ENCODE data around the gene PRR7. TPM values are rescaled to one million over a fixed set of nuclear protein-coding genes. Genes with fewer than 3 reads are reported as not detected.

PRR7 gene
- polyA plus RNA-seq, 6 donors from 2014 or later = 16.2 to 39.5 (median 25.7) TPM

DNA sequence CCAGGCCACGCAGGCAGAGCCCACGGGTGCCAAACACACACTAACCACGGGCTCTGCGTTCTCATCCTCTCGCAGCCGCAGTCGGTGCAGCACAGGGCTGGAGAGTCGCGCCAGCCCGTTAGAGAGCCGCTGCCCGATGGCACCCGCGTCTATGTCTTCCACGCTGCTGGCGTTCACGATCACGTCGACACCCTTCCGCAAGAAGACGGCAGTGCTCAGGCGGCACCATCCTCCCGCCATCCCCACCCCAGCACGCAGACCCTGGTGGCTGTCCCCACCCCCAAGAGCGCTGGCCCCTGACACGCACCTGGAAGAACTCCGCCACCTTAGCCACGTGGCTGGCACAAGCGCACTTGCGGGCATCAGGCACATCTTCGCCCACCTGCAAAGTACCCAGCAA lies 20.8 kb downstream of the PRR7 start:
- no peak for ATAC-seq (ENCODE audit: low read depth in 2 of 2)
- peaks cover 0 to 14% (median 7%) of the 10 kb centered on the region in 3 donors for H3K27me3 Mint-ChIP-seq
- no peak overlapping the region for H3K27ac Mint-ChIP-seq
- DNase-seq = no peak
- no peaks in the 10 kb centered on the region for H3K36me3 Mint-ChIP-seq
- no peaks in the 10 kb centered on the region for H3K9me3 Mint-ChIP-seq
- peaks cover 2 to 11% (median 3%) of the 10 kb centered on the region in 3 donors for H3K4me1 Mint-ChIP-seq
- H3K4me3 Mint-ChIP-seq = peak overlapping the region in 1 of 8 donors; percentile 18

DNA sequence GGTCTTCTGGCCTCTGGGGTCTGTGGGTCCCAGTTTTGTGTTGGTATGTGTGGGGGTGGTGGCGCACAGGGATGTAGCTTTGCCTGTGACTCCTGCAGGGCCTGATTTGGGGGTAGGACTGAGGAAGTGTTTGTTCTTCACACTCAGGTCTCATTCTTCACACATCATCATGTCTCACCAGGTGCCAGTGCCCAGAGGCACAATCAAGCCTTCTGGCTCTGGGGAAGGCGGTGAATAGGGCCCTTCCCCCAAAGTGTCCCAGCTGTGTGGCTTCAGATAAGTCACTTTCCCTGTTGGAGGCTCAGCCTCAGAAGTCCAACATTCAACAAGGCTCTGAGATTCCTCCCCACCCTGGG lies 21.7 kb downstream of the PRR7 start:
- Mint-ChIP-seq H3K36me3 (no peaks in the 10 kb centered on the region), H3K4me3 (no peak overlapping the region), H3K27me3 (peaks cover 0 to 14% (median 7%) of the 10 kb centered on the region in 3 donors), H3K9me3 (no peaks in the 10 kb centered on the region), H3K27ac (peak overlapping the region in 1 of 6 donors; percentile 18), H3K4me1 (peaks cover 0 to 8% (median 3%) of the 10 kb centered on the region in 3 donors)
- DNase-seq (no peak), ATAC-seq (ENCODE audit: low read depth in 2 of 2) (no peak)

DNA sequence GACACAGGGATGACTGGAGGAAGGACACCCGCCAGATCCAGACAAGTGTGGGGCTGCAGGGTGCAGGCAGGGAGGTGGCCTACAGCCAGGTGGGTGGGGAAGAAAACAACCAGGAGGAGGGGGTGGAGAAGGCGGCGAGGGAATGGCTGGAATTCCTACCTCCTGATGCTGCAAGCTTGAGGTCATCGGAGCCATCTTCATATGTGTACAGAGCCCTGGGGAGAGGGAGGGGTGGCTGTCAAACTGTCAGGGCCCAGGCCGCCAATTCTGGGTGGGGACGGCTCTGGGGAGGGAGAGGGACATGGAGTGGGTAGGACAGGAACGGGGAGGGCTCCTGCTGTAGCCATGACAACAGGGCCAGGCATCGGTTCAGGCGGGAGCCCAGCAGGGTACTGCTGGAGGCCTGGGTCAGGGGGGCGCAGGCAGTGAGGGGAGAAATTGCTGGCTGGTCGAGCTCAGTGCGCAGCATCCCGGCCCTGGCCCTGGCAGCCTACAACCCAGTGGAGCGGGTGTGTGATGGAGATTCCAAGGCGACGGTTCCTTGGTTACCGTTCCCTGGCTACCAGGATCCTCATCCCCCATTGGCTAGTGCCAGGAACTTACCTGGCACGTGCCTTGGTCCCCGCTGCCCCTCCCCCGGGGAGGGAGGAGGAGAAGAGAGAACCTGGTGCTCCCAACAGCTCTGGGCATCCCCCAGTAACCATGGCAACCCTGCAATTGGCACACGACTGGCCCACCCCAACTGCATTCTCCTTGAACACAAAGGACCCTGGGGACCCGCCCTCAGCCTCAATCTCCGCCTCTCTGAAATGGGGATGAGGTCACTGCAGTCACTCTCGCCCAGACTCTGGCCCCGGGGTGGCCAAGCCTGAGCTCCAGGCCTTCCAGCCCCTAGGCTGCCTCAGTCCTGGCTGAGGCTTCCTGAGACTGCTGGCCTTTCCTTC lies 22.3 kb downstream of the PRR7 start:
- H3K4me3 Mint-ChIP-seq = peak overlapping the region in 1 of 8 donors; percentile 56
- H3K27ac Mint-ChIP-seq = peak overlapping the region in 1 of 6 donors; percentile 18

DNA sequence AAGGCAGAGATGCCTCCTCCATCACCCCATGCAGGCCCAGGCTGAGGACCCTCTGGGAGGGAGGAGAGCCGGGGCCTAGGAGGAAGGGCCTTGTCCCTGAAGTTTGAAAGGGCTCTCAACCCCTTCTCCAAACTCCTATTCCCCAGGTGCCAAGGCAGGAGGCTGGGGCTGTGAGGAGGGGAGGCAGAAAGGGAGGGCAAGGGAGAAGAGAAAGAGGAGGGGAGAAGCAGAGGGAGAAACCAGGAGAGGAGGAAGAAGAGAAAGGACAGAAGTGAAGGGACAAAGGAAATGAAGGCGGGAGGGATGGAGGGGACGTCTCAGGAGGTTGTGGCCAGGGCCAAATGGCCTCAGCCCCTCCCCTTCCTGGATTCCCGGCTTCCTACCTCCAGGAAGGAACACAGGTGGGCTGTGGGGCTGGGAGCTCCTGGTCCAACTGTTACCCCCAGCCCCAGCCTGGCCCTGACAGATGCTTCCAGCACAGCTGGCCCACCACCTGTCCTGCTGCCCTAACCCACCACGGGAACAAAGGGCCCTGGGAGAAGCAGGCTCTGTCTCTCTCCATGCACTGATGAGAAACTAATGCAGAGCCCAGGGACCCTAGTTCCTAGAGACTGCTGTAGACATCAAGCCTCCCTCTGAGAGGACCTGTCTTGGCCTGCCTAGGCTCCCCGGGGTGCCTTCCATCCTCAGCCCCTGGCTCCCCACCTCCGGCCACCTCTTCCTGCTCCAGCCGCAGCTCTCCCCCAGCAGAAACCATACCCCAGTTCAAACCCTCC lies 23.3 kb downstream of the PRR7 start:
- Mint-ChIP-seq H3K27me3 (peaks cover 0 to 24% (median 16%) of the 10 kb centered on the region in 3 donors), H3K27ac (no peak overlapping the region), H3K4me1 (peaks cover 6 to 20% (median 12%) of the 10 kb centered on the region in 3 donors), H3K4me3 (peak overlapping the region in 2 of 8 donors; percentile 25 to 54), H3K36me3 (no peaks in the 10 kb centered on the region), H3K9me3 (no peaks in the 10 kb centered on the region)
- no peak for ATAC-seq (ENCODE audit: low read depth in 2 of 2)
- no peak for DNase-seq

More for the DNA sequence above, 22.3 kb downstream of the PRR7 start:
- Mint-ChIP-seq H3K27me3 (peaks cover 0 to 17% (median 10%) of the 10 kb centered on the region in 3 donors), H3K4me1 (peaks cover 2 to 11% (median 6%) of the 10 kb centered on the region in 3 donors), H3K36me3 (no peaks in the 10 kb centered on the region), H3K9me3 (no peaks in the 10 kb centered on the region)
- DNase-seq = no peak
- ATAC-seq (ENCODE audit: low read depth in 2 of 2) = no peak

DNA sequence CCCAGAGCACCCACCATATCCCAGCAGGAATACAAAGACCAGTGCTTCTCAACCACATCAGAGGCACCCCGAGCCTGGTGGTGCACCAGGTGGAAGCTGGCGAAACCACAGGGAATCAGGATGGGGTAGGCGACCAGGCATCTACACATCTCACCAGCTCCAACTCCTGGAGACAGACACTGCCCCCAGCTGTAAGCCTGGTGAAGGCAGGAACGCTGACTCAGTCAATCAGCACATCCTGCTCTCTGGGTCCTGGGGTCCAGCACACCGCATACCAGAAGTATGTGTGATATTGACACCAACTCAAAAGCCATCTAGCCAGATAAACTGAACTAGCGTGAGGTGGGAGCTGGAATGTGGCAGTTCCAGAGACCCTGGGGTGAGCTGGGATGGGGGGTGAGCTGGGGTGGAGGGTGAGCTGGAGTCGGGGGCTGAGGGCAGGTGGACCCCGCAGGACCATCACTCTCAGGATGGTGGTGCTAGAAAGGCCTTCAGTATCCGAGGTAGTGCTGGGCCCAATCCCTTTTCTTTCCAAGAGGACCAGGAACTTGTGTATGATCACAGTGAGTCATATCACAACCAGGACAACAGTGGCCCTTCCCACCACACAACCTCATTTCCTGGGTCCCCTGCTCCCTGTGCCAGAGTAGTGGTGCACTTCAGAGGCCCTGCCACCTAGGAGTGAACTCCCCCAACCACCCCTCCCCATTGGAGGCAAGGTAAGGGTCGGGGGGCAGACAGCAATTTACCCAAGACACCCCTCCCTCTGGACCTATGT lies 24.3 kb downstream of the PRR7 start:
- H3K9me3 Mint-ChIP-seq = no peaks in the 10 kb centered on the region
- no peaks in the 10 kb centered on the region for H3K36me3 Mint-ChIP-seq
- peaks cover 12 to 28% (median 19%) of the 10 kb centered on the region in 3 donors for H3K4me1 Mint-ChIP-seq
- peak overlapping the region in 1 of 6 donors; percentile 27 for H3K27ac Mint-ChIP-seq
- DNase-seq (no peak), ATAC-seq (ENCODE audit: low read depth in 2 of 2) (no peak)
- H3K4me3 Mint-ChIP-seq = peak overlapping the region in 5 of 8 donors; percentile 25 to 67 (median 53)
- H3K27me3 Mint-ChIP-seq = peaks cover 0 to 24% (median 16%) of the 10 kb centered on the region in 3 donors

DNA sequence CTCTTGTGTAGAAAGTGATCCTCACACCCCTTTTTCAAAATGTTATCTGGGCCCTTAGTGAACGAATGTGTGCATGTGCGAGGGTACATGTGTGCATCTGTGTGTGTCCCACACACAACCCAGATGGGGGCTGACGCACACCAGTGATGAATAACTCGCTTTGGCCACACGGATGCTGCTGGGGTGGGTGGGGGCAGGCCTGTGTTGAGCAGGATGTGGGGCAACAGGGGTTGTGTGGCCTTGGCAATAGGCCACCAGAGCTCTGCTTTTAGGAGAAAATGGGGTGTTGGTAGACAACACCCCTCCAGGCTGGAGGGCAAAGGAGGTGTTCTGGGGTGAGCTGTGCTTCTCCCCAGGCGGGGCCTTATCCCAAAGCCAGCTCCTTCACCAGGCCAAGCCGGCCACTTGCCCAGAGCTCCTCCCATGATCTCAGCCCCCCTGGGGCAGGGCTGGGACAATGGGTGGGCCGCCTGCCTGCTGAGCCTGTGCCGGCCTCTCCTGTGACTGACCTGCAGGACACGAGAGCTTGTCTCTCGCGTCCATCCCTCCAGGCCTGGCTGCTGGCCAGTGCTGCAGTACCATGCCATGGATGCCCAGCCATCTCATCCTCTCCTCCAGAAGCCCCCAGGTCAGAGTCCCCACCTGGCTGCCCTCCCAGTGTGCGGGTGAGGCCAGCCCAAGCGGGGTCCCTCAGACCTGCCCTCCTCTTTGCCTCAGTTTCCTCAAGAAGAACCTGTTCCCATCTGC lies 25.2 kb downstream of the PRR7 start:
- no peak for DNase-seq
- no peak for ATAC-seq (ENCODE audit: low read depth in 2 of 2)
- H3K27me3 Mint-ChIP-seq = peaks cover 0 to 24% (median 16%) of the 10 kb centered on the region in 3 donors
- H3K27ac Mint-ChIP-seq = no peak overlapping the region
- peaks cover 16 to 28% (median 23%) of the 10 kb centered on the region in 3 donors for H3K4me1 Mint-ChIP-seq
- H3K9me3 Mint-ChIP-seq = no peaks in the 10 kb centered on the region
- no peaks in the 10 kb centered on the region for H3K36me3 Mint-ChIP-seq
- peak overlapping the region; percentile 12 to 88 (median 68) for H3K4me3 Mint-ChIP-seq

DNA sequence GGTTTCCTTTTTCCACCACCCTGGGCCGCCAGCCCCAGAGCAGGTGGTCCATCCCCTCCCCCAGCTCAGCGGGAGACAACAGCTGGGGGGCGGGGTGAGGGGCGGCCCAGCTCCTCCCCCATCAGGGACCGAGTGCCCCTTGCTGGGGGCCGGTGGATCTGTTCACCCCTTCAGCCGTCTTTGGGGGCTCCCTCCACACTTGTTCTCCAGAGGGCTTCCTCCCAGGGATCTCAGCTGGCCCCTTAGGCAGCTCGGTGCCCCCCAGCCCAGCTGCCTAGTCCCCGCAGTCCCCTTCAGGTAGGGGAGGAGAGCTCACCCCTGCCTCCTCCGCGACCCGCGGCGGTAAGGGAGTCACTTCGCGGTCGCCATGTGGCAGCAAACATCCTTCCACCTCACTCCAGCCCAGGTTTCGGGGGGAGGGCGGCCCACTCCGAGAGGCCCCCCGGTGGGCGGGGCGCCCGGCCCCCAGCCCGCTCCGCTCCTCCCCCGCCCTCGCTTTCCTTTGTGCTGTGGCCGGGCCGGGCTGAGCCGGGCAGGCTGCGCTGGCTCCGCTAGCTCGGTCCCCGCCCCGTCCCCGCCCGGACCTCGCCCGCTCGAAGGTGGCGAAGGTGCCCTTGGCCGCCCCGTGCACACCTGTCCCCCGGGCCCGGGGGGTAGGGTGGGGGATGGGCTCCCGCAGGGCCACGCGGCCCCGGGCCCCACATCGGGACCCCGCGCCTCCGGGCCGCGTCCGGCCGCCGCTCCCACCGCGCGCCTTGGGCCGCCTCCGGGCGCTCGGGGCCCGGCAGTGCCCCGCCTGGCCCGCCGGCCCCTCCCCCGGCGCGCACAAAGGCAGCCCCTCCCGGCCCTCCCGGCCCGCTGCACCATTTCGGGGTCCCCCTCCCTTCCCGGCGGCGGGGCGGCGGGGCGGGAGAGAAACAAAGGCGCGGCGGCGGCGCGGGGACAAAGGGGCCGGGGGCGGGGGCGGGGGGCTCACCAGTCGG lies 26.1 kb downstream of the PRR7 start:
- H3K27ac Mint-ChIP-seq = no peak overlapping the region
- peaks cover 0 to 24% (median 16%) of the 10 kb centered on the region in 3 donors for H3K27me3 Mint-ChIP-seq
- peaks cover 16 to 28% (median 23%) of the 10 kb centered on the region in 3 donors for H3K4me1 Mint-ChIP-seq
- DNase-seq = peak; percentile 45
- peak; percentile 60 to 70 for ATAC-seq (ENCODE audit: low read depth in 2 of 2)
- peak overlapping the region; percentile 18 to 90 (median 82) for H3K4me3 Mint-ChIP-seq
- H3K9me3 Mint-ChIP-seq = no peaks in the 10 kb centered on the region
- no peaks in the 10 kb centered on the region for H3K36me3 Mint-ChIP-seq

DNA sequence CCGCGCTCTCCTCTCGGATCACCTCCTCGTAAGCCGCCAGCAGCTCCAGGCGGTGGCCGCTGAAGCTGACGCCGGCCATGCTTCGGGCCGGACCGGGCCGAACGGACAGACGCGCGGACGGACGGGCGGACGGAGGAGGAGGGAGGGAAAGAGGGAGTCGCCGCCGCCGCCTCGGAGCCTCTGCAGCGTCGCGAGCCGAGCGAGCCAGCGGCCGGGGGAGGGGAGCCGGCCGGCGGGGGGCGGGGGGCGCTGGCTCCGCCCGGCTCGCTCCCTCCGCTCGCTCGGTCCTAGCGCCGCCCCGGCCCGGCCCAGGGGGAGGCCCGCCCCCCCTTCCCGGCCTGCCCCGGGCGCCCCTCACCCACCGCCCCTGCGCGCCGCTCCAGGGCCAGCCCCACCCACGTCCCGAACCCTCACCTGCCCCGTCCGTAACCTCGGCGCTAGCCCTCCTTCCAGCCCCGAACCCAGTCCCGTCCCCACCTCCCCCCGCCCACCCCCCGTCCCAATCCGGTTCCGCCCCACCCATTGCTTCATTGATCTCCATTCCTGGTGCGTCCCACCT lies 26.9 kb downstream of the PRR7 start, which contains the start of gene DBN1:
Gene DBN1, minus strand, starts transcription at position 192 of the 559 bp plus-strand sequence. Its CDS starts 113 bp downstream, at position 79.
- H3K4me3 Mint-ChIP-seq = peak within 1 kb of the TSS; percentile 80 to 93 (median 86)
- H3K4me1 Mint-ChIP-seq = peaks cover 21 to 35% (median 29%) of the 10 kb centered on the region in 3 donors
- ATAC-seq (ENCODE audit: low read depth in 2 of 2) = peak; percentile 43
- peaks cover 0 to 24% (median 16%) of the 10 kb centered on the region in 3 donors for H3K27me3 Mint-ChIP-seq
- H3K27ac Mint-ChIP-seq = peak within 1 kb of the TSS in 3 of 6 donors; percentile 65 to 90 (median 81)
- no peak for DNase-seq
- H3K9me3 Mint-ChIP-seq = no peaks in the 10 kb centered on the region
- no peaks in the 10 kb centered on the region for H3K36me3 Mint-ChIP-seq

DNA sequence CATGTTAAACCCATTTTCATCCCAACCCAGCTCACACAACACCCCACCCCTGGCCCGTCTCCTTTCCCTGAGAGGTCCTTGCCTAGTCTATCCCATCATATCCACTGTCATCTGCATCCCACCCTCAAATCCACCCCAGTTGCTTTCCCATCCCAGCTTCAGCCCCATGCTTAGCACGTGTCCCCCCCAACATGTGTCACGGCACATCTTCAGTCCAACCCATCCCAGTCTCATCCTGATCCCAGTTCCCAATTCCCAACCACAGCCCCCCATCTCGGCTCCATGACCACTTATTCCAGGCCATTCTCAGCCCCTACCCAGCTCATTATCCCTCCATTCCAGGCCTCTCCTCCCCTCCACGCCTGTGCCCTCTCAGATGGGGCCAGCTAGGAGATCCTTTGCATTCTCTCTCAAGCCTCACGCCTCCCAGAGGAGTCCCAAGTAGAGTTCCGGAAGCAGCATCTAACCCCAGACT lies 27.4 kb downstream of the PRR7 start:
- H3K9me3 Mint-ChIP-seq = no peaks in the 10 kb centered on the region
- H3K27ac Mint-ChIP-seq = peak overlapping the region in 3 of 6 donors; percentile 65 to 90 (median 81)
- peaks cover 26 to 40% (median 31%) of the 10 kb centered on the region in 3 donors for H3K4me1 Mint-ChIP-seq
- peaks cover 0 to 24% (median 16%) of the 10 kb centered on the region in 3 donors for H3K27me3 Mint-ChIP-seq
- no peak for DNase-seq
- H3K36me3 Mint-ChIP-seq = no peaks in the 10 kb centered on the region
- ATAC-seq (ENCODE audit: low read depth in 2 of 2) = no peak
- peak overlapping the region; percentile 80 to 93 (median 84) for H3K4me3 Mint-ChIP-seq

DNA sequence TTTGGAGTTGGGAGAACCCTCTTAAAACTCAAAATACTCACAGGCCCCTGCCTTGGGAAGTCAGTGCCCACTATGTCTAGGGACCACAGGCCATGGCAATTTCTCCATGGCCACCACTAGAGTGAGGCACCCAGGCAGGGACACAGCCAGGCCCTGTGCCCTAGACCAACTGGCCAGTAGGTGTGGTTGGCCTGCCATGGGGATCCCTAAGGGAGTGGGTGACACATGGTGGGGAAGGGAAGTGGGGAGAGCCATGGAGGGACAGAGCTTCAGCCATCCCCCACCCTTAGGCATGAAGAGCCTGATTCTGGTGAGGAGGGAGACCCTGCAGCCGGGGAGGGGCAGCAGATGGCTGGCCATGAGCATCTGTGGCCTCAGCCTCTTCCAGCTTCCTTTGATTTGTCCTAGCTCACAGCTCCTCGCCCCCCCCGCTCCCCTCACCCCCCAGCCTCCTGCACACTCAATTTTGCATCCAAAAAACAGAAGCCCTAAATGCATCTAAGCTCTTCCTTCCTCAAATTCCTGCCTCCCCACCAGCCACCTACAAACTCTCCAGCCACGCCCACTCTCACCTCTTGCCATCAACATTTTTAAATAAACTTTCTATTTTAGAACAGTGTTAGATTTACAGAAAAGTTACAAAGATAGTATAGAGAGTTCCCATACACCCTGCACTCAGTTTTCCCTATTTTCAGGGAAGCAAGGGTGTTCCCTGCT lies 28.4 kb downstream of the PRR7 start:
- Mint-ChIP-seq H3K9me3 (no peaks in the 10 kb centered on the region), H3K36me3 (no peaks in the 10 kb centered on the region), H3K27ac (peak overlapping the region in 3 of 6 donors; percentile 23 to 53 (median 47)), H3K4me1 (peaks cover 36 to 49% (median 41%) of the 10 kb centered on the region in 3 donors), H3K27me3 (peaks cover 0 to 17% (median 16%) of the 10 kb centered on the region in 3 donors), H3K4me3 (peak overlapping the region in 7 of 8 donors; percentile 55 to 92 (median 83))
- ATAC-seq (ENCODE audit: low read depth in 2 of 2) (no peak), DNase-seq (no peak)
